Gastrocnemius medialis (tissue), 4 donors: Measurements from ENCODE around the gene GRIA2.

Experiments
- CTCF ChIP-seq, 5 experiments: fragments of 450-650 bp in 3 of 5; fragments of 200-600 bp in 2 of 5; sonication (generic) in 2 of 5; IDR thresholded peaks in 4 of 5; conservative IDR thresholded peaks in 1 of 5; 1 replicate in 4 of 5; 2 replicates in 1 of 5; pipeline ENCODE4 v1.5.1; 2016 to 2019; ENCODE audit warnings: antibody characterized with exemption in 5 of 5, mild to moderate bottlenecking in 3 of 5, moderate library complexity in 3 of 5
- POLR2A ChIP-seq, 2 donors: fragments of 450-650 bp; IDR thresholded peaks; one replicate each; pipeline ENCODE4 v1.6.1; 2017; ENCODE audit warnings: antibody characterized with exemption in 2 of 2, mild to moderate bottlenecking in 2 of 2, moderate library complexity in 2 of 2

- TF ChIP-seq CTCF (IDR thresholded peaks at IDR 0.05 in 4 of 5, conservative IDR thresholded peaks at IDR 0.05 in 1 of 5), result no peak
- no peak for TF ChIP-seq POLR2A (IDR thresholded peaks at IDR 0.05)
Observed at GRCh38 chr4:157372567-157372966, 152.0 kb downstream of the GRIA2 start.
